HG03103 (cell line): ENCODE data around the gene PCA3.
"Not testable (repeated sequence)": the region's sequence is repeated elsewhere in the genome, so short reads cannot be mapped to it uniquely, and the experiment has no call there.

Experiments used
- ATAC-seq: cut with Tn5 transposase; IDR thresholded peaks from one replicate; pipeline ENCODE4 v1.9.1; 2021; ENCODE audit warnings: low read depth; ENCODE audit not compliant: unreplicated experiment

Gene PCA3

DNA sequence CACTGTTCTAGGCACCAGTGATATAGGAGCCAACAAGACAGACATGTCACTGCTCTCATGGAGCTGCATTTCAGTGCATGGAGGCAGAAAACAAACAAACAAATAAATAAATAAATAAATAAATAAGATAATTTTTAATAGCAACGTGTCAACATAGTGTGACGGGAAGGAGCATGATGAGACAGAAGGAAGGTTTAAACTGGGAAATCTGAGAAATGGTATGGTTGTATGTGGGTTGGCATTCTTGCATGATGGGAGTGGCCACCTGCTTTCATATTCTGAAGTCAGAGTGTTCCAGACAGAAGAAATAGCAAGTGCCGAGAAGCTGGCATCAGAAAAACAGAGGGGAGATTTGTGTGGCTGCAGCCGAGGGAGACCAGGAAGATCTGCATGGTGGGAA, at the start of gene PCA3:
Gene PCA3 (plus strand): TSS at position 301 of the 400 bp plus-strand sequence.
- ATAC-seq: no peak

DNA sequence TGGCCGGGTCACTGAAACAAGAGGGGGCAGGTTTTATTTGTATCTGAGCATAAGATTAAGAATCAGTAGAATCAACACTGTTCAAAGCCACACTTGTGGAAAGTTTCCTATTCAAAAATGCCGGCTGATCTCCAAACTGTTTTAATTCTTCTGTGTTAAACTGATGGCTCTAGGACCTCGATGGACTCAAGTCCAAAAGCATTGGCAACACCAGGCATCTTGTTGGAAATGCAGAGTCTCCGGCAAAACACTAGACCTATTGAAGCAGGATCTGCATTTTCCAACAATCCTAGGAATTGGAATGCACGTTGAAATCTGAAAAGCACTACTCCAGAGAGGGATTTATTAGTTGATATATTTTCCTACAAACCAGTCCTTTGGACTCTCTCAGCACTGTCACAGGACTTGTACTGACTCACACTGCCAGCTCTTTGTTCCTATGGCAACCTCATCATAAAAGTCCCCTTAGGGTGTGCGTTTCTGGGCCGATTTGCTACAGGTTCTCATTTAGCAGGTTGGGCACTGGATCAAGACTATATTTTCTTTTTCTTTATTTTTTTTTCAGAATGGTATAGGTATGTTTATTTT, 48.1 kb upstream of the PCA3 start:
- no peak for ATAC-seq

DNA sequence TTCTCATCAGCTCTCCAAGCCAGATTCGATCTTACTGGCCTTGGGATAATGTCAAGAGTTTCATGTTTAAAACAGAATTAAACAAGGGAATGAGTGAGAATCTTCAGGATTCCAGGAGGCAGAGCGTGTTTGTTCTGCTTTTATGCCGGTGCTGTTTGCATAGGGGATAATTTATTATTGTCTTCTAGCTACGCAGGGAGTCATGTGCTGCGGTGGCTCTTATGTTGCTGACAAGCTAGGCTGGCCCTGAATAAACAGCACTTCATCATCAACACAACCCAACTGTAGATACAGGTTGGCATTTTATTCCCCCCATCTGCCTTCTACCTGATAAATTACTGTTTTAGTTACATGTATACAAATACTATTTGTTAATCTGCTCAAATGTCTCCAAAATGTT, 47.1 kb upstream of the PCA3 start:
- no peak for ATAC-seq

DNA sequence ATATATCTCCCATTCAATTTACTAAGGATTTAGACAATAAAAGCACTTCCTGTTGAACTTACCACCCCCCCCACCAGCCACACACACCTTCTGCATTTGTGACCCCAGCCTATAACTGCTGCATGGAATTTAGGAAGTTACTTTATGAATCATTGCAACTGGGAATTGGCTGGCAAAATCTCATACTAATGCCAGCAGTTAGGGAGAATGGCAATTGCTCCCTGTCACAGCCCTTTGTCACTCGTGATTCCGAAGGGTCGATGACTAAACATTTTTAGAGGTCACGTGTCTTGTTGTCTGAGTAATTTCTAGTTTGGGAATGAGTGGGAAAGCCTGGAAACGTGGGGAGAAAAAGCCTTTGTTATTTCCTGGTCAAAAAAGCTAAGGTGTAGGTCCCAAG, 46.6 kb upstream of the PCA3 start:
- ATAC-seq: no peak

DNA sequence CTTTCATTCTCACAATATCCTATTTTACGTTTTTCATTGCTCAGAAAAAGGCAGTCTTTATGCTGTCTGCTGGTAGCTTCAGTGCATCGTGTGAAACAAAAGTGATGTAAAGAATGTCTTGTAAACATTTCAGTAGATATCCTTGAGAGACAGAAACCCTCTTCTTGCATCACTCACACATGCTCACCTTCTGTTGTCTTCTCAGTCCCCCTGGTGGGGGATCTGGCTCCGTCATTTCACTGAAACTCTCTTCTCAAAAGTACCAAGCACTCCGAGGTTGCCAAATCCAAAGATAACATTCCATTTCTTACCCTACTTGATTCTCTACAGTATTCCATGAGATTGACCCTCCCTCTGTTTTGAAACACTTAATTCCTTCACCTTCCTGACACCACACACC, 46.1 kb upstream of the PCA3 start:
- ATAC-seq: no peak

DNA sequence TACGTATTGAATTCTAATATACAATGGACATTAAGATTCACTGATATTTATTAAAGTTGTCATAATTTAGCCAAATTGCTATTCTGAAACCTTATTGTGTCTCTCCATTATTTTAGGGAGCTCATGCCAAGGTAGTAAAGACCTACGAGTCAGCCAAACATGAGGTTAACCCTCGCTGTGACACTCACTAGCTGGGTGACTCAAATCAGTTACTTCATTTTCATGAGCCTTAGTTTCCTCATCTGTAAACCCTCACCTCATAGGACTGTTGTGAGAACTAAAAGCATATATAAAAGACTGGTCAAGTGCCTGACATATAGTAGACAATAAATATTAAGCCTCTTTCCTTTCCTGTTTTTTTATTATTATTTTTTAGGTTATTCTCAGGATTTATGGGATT, 44.0 kb upstream of the PCA3 start:
- ATAC-seq: no peak

DNA sequence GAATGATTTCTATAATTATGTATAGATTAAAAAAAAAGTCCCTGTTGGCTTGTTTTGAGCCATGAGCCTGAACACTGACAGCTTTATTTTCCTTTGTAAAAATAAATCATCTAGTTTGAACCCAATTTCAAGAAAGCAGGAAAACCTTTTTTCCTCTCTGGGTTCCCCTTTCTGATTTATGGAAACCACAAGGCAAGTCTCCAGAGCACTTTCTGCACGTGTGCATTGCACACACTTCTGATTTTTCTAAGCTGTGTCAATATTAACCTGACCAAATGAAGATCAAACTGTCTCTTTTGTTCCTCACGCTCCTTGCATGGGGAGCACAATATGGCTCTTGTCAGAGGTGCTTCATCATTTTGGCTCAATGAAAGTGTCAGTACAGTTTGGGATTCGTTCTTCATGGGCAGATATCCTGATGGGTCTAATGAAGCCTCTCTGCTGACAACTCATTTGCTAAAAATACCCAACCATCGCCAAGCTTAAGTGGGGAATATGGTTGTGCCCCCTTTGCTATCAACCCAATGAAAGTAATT, 39.2 kb upstream of the PCA3 start:
- ATAC-seq: no peak

DNA sequence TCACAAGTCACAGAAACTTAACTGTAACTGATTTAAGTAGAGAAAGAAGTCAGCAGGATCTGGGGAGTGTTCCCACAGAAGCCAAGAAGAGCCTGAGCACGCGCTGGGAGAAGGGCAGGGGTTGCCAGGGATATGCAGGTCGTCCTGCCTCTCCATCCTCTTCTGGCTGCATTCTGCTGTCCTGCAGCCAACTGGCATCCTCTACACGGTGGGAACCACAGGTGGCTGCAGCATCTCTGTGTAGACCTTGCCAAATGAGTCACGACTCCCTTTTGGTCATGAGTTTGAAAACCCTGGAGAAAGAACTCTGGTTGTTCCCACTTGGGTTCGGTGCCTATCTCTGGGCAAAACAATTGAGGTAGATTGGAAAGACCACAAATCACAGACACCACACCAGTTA, 38.4 kb upstream of the PCA3 start:
- no peak for ATAC-seq

DNA sequence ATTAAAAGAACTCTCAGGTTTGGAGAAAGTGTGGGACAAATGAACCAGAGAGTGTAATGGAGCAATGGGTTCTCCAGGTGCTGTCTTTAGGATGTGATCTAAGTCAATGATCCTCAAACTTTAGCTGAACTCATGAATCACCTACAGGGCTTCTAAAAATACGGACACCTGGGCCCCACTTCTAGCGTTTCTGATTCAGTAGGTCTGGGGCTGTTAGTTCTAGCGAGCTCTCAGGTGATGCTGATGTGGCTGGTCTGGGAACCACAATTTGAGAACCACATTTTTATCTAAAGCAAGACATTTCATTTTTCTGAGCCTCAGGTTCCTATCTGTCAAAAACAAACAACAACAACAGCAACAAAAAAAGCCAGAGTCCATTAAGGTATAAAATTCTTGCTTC, 35.1 kb upstream of the PCA3 start:
- no peak for ATAC-seq

DNA sequence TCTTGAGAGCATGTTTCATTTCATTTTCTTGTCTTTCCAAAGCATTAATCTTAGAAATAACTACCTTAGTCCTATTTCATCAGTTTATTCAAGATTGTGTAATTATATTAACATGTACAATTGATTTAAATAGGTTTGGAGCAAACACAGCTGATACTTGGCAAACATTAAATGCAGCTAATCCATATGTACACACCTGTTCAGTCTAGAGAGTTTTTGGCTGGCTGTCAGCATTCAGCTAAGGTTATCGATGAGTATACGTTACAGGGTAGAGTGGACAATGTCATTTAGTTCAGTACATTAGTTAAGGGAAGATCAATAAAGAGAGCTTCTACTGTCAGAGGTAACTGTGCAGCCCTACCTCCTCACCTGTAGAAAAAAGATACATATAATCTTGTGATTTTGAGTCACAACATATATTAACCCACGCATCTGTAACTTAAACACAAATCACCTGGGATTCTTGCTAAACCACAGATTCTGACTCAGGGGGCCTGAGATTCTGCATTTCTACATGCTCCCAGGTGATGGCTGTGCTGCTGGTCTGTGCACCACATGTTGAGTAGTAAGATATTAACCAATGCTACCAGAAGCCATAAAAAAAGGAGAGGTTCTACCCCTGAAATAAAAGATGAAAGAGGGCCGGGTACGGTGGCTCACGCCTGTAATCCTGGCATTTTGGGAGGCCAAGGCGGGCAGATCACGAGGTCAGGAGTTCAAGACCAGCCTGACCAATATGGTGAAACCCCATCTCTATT, 34.1 kb upstream of the PCA3 start:
- ATAC-seq: no peak

DNA sequence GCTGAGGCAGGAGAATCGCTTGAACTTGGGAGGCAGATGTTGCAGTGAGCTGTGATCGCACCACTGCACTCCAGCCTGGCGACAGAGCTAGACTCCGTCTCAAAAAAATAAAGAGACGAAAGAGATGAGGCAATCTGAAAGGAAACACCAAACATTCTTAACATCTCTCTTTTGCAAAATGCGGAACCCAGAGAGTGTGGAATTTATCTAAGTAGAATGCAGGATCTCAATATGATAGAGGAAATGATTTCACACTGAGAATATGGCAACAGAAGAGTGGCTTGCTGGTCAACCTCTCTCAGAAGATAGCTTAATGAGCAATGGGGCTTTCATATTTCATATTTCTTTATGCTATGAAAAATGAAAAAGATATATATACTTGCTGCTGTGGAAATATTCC, 33.4 kb upstream of the PCA3 start:
- no peak for ATAC-seq

DNA sequence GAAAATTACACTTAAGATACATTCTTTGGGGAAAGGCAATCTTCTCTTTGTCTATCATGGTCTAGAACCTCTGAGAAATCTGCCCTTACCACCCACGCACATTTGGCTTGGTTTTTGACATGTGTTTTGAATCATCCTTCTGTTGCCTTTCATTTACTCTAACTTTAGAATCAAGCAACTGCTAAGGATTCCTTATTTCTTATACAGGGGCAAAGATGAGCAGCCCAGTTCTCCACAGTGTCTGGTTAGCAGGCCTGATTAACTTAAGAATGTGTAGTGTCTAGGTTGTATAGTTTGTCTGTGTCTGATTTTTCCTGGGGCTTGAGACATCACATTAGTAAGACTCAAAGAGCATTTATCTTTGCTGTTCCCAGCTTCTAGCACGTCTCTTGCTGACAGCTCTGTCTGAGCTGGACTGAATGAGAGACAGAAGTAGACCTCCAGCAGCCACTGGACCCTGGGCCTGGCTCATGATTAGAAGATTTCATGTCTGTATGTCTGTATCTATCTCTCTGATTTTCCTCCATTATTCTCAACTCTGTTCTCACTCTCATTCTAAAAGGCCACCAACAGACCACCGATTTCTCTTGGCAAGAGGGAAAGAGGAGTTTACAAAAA, 31.8 kb upstream of the PCA3 start:
- ATAC-seq: no peak

DNA sequence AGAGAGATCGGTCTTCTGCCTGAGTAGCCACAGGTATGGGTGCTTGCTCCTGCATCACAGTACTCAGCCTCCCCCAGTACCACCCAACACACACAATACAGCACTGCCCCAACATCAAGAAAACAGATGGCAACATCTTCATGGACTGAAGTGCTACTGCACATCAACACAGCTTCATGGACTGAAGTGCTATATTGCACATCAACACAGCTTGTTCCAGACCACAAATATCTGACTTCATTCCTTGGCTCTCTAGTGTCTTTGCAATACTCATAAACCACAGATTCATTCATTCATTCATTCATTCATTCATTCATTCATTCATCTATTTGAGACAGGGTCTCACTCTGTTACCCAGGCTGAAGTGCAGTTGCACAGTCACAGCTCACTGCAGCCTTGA, 31.1 kb upstream of the PCA3 start:
- no peak for ATAC-seq

DNA sequence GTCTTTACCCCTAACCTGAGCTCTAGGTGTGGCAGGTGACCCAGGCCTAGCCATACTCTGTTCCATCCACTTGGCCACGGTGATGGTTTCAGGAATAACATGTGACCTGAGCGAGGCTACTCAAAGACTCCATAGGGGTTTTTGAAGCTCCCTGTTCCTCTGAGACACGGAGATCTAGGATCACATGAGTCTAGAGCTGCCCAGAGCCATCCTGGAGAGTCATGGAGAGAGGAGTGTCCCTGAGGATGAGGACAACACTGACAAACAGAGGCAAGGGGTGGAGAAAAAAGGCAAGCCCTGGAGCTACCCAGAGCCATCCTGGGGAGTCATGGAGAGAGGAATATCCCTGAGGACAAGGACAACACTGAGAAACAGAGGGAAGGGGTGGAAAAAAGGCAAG, 29.5 kb upstream of the PCA3 start:
- ATAC-seq: no peak

DNA sequence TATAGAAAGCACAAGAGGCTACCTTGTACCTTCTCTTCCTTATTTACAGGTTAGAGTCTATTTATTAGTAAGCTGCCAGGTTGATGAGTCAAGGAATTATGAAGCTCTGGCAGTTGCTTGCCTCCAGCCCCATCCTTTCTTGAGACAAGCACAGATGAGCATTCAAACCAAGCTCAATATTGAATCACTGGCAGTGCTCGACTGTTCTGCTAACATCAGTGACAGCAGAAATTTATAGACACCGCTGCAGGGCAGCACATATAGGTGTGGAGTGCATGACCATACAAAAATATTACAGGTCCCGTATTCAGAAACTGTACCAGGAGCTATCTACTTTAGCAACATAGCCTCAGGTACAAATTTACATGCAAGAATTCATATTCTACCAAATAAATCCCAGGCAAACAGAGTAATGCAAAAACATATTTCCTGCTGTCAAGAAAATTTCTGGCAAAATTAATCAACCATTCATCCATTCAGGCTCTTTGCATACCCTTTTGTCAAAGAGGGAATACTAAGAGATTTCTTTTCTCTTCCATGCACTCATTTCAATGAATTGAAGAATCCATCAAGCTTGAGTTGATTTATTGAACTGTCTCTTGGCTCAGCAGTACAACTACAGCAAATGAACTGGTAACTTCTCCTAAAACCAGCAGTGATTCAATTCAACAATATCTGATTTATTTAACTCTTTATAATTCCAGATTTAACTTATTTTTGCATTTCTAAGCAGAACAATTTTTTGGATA, 26.9 kb upstream of the PCA3 start:
- ATAC-seq: no peak

DNA sequence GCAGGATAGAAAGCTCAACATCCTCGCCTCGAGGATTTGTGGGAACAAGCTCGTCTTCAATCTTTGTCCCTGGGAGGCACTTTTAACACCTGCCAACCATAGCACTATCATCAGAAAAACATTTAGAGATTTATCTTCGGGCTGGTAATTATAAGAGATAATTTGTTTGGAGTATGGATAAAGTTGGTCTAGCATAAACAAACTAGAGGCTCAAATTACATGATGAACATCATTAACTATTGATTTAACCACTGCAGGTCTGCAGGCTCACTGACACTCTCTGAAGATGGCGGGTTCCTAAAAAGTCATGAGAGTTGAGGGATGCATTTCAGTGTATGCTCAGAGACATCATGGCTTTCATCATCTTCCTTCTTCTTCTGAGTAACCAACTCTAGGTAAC, 25.8 kb upstream of the PCA3 start:
- no peak for ATAC-seq

DNA sequence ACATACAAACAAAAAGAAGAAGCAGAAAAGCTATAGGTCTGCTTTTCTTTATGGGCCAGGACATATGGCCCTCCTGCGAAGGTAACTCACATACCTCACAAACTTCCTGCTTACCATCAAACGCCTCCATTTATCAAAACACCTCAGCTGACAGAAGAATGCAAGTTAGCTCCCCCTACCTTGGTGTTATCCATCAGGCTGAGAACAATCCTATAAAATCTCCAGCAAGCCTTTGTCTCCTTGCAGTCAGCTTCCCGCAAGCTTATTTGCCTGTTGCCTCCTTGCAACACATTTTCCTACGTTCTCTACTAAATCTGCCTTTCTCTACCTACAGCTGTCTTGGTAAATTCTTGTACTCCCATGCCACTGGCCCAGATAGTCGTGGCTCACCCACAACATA, 22.7 kb upstream of the PCA3 start:
- ATAC-seq: no peak

DNA sequence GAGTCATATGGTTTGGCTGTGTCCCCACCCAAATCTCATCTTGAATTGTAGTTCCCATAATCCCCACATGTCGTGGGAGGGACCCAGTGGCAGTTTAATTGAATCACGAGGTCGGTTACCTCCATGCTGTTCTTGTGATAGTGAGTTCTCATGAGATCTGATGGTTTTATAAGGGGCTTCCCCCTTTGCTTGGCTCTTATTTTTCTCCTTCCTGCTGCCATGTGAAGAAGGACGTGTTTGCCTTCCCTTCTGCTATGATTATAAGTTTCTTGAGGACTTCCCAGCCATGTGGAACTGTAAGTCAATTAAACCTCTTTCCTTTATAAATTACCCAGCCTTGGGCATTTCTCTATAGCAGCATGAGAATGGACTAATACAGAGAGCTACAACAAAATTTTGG, 21.3 kb upstream of the PCA3 start:
- not testable (repeated sequence) for ATAC-seq

DNA sequence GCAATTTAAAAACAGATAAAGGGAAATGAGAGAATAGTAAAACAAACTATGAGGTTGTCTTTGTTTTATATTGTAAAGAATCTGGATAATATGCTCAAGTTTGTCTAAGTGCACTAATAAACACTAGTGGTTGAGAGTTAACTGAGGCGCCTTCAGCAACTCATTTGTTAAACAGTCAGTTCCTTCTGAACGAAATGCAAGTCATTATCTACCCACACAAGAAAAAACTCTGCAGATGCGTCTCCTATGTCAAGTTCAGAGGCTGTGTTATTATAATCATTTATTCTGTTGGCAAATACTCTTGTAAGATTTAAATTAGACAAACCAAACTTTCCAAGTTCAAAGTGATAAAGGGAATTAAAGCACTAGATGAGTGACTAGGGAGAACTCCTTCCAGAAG, 20.3 kb upstream of the PCA3 start:
- no peak for ATAC-seq

DNA sequence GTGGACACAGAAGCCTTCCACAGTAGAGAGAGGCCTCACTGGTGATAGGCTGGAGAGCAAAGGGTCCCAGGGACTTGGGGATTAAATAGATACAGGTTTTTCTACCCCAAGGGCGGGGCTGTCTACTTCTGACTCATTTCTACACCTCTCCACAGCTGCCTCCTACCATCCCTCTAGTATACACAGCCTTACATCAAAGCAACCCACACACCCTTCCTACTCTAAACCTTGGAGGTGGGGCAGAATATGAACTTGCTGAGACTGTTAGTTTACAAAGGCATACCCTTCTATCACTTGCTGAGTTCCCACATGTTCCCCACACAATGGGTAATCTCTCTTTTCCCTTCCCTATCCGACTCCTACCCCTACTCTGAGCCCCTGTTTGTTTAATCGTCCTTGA, 19.9 kb upstream of the PCA3 start:
- ATAC-seq: no peak

DNA sequence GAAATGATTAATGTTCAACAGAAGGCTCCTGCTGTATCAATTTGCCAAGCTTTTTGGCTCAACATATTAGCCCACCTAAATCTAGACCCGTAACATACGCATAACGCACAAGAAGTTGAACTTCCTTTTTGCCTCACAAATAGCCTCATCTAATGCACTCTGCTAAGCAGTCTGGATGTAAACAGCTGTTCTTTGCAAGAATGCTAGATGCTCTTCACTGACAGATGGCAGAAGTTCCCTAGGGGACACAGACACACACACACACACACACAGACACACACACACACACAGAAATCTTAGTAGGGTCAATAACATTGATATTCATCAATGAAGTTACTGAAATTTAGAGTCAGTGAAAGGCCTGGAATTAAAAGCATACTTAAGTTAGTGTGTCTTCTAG, 13.2 kb upstream of the PCA3 start:
- no peak for ATAC-seq
